Caco-2 (cell line): ENCODE results near the gene VAT1L. TPM values are rescaled to one million over a fixed set of nuclear protein-coding genes. Genes with fewer than 3 reads are reported as not detected.

Experiments
- BruUV-seq: library from RNA; stranded (reverse); fragments of 400-500 nt; replicated peaks from 2 replicates; lab custom pipeline; 2021; lab: Mats Ljungman, UMichigan
- CTCF ChIA-PET: fragments of 300-600 bp; sonication (Branson Sonifier 250); formaldehyde crosslinking; loops from one replicate; lab custom pipeline; 2022; ENCODE audit warnings: antibody characterized with exemption; lab: Charles Lee
- POLR2A ChIA-PET: fragments of 300-600 bp; sonication (Branson Sonifier 250); formaldehyde crosslinking; loops from one replicate; lab custom pipeline; 2022; ENCODE audit warnings: antibody characterized with exemption; lab: Charles Lee
- DNase-seq, 2 experiments: peaks; one replicate each; pipeline versions ENCODE4 v3.0.0 to v3.0.0-alpha.2; 2020 to 2022
- H3K27me3 ChIP-seq: replicated peaks from 2 replicates; pipeline ENCODE4 v1.6.0; 2011; ENCODE audit warnings: low read length; ENCODE audit not compliant: control insufficient read depth, insufficient read depth
- H3K36me3 ChIP-seq: 2 replicates; pipeline ENCODE4 v1.5.1; 2011; ENCODE audit warnings: low read length; ENCODE audit not compliant: control insufficient read depth, insufficient read depth
- H3K4me1 ChIP-seq: fragments of 250-450 bp; sonication (Bioruptor Pico); 2 replicates; pipeline ENCODE4 v1.5.1; 2020; ENCODE audit warnings: mild to moderate bottlenecking
- H3K4me3 ChIP-seq: 2 replicates; pipeline ENCODE4 v1.5.1; 2011; ENCODE audit warnings: low read depth, mild to moderate bottlenecking, control low read depth, low read length
- H3K9me3 ChIP-seq: fragments of 250-450 bp; sonication (Bioruptor Pico); 2 replicates; pipeline ENCODE4 v1.5.1; 2020; ENCODE audit warnings: mild to moderate bottlenecking, moderate library complexity
- H3K27ac Mint-ChIP-seq: one replicate; pipeline ENCODE4 v1.8.0; 2022; ENCODE audit warnings: mixed read lengths; ENCODE audit not compliant: unreplicated experiment
- H3K27me3 Mint-ChIP-seq: one replicate; pipeline ENCODE4 v1.8.0; 2022; ENCODE audit warnings: mixed read lengths; ENCODE audit not compliant: insufficient read depth, unreplicated experiment
- H3K36me3 Mint-ChIP-seq: one replicate; pipeline ENCODE4 v1.8.0; 2022; ENCODE audit warnings: mild to moderate bottlenecking, mixed read lengths; ENCODE audit not compliant: insufficient read depth, unreplicated experiment
- H3K4me1 Mint-ChIP-seq: one replicate; pipeline ENCODE4 v1.8.0; 2022; ENCODE audit warnings: low read depth, mixed read lengths; ENCODE audit not compliant: unreplicated experiment
- H3K4me3 Mint-ChIP-seq: one replicate; pipeline ENCODE4 v1.8.0; 2022; ENCODE audit warnings: mild to moderate bottlenecking, moderate library complexity, mixed read lengths; ENCODE audit not compliant: unreplicated experiment
- H3K9me3 Mint-ChIP-seq: one replicate; pipeline ENCODE4 v1.8.0; 2022; ENCODE audit warnings: mixed read lengths; ENCODE audit not compliant: unreplicated experiment
- intact Hi-C: fragments of 100-400 bp; cut with micrococcal nuclease; formaldehyde crosslinking; loops from one replicate; pipeline ENCODE4 v1.10.0; 2022; ENCODE audit not compliant: unreplicated experiment
- total RNA-seq: library from RNA; stranded (reverse); gene quantifications from 2 replicates; pipeline ENCODE4 v1.2.3, GENCODE V29; 2022
- TF ChIP-seq, protein P1 (sequence below), 2 experiments: fragments of 200-600 bp in 1 of 2; IDR thresholded peaks; 1 replicate in 1 of 2; 2 replicates in 1 of 2; pipeline versions ENCODE4 v1.5.1 to v1.8.0; 2011 to 2022; ENCODE audit warnings: antibody characterized with exemption in 1 of 2, control low read depth in 1 of 2, inconsistent platforms in 1 of 2, low read depth in 1 of 2, low read length in 1 of 2, mild to moderate bottlenecking in 1 of 2, moderate library complexity in 1 of 2; ENCODE audit not compliant: insufficient read depth in 1 of 2, severe bottlenecking in 1 of 2, unreplicated experiment in 1 of 2

VAT1L gene
- total RNA-seq, 1 experiment from 2014 or later = not detected

DNA sequence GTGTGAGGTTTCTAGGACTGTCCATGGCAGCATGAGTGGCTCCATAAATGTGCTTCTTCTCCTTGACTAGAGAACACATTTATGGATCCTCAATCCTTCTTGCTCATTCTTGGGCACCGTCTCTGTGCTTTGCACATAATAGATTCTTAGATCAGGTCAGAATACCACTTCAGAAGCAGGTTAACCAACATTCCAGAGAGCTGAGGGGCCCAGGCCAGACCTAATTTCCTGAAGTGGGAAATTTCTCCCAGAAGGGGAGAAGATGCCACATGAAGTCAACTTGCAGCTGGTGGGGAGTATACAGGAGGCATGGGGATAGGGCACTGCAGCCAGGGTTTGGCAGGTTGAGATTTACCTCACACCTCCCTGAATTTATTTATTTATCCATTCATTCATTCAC is 24.4 kb upstream of the VAT1L start:
- Histone ChIP-seq H3K27me3 (no peaks in the 10 kb centered on the region), H3K4me1 (no peaks in the 10 kb centered on the region), H3K4me3 (no peak overlapping the region), H3K36me3 (no peaks in the 10 kb centered on the region), H3K9me3 (no peaks in the 10 kb centered on the region)
- ChIA-PET CTCF (no interaction called here), POLR2A (no interaction called here)
- H3K27me3 Mint-ChIP-seq = peaks cover under 1% of the 10 kb centered on the region
- no peak overlapping the region for H3K4me3 Mint-ChIP-seq
- no peak overlapping the region for H3K27ac Mint-ChIP-seq
- H3K9me3 Mint-ChIP-seq = no peaks in the 10 kb centered on the region
- intact Hi-C loops = loop anchor here (5.0 kb wide), 1 partner anchor 87 kb away; no protein-coding TSS in a partner anchor
- H3K4me1 Mint-ChIP-seq = no peaks in the 10 kb centered on the region
- BruUV-seq = no TSS peak
- DNase-seq = no peak
- TF ChIP-seq, protein P1, sequence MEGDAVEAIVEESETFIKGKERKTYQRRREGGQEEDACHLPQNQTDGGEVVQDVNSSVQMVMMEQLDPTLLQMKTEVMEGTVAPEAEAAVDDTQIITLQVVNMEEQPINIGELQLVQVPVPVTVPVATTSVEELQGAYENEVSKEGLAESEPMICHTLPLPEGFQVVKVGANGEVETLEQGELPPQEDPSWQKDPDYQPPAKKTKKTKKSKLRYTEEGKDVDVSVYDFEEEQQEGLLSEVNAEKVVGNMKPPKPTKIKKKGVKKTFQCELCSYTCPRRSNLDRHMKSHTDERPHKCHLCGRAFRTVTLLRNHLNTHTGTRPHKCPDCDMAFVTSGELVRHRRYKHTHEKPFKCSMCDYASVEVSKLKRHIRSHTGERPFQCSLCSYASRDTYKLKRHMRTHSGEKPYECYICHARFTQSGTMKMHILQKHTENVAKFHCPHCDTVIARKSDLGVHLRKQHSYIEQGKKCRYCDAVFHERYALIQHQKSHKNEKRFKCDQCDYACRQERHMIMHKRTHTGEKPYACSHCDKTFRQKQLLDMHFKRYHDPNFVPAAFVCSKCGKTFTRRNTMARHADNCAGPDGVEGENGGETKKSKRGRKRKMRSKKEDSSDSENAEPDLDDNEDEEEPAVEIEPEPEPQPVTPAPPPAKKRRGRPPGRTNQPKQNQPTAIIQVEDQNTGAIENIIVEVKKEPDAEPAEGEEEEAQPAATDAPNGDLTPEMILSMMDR (IDR thresholded peaks at IDR 0.05; ENCODE audit: insufficient read depth in 1 of 2, low read depth in 1 of 2, low read length in 1 of 2, severe bottlenecking in 1 of 2, unreplicated experiment in 1 of 2) = no peak
- no peaks in the 10 kb centered on the region for H3K36me3 Mint-ChIP-seq

DNA sequence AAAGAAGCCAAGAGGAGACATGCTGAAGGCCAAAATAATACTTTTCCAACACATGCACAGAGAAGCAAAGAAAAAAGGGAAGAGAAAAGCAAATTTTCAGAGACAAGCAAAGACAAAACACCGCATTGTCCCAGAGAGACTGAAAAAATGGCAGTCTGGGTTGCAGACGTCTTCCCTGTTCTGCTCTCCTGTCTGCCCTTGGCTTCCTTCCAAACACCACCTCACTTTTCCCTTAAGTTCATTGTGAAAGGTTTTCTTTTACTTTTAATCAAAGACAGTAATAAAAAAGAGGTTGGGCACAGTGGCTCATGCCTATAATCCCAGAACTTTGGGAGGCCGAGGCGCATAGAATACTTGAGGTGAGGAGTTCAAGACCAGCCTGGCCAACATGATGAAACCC is 21.2 kb upstream of the VAT1L start:
- TF ChIP-seq, protein P1 (IDR thresholded peaks at IDR 0.05; ENCODE audit: insufficient read depth in 1 of 2, low read depth in 1 of 2, low read length in 1 of 2, severe bottlenecking in 1 of 2, unreplicated experiment in 1 of 2) = no peak
- ChIA-PET POLR2A (no interaction called here), CTCF (no interaction called here)
- H3K4me1 ChIP-seq = no peaks in the 10 kb centered on the region
- no peak overlapping the region for H3K4me3 ChIP-seq
- no peaks in the 10 kb centered on the region for H3K9me3 ChIP-seq
- no peaks in the 10 kb centered on the region for H3K27me3 ChIP-seq
- intact Hi-C loops = no loop called here
- BruUV-seq = no TSS peak
- Mint-ChIP-seq H3K36me3 (no peaks in the 10 kb centered on the region), H3K4me1 (no peaks in the 10 kb centered on the region), H3K4me3 (no peak overlapping the region), H3K9me3 (no peaks in the 10 kb centered on the region), H3K27me3 (peaks cover 4% of the 10 kb centered on the region), H3K27ac (no peak overlapping the region)
- DNase-seq = no peak
- no peaks in the 10 kb centered on the region for H3K36me3 ChIP-seq

DNA sequence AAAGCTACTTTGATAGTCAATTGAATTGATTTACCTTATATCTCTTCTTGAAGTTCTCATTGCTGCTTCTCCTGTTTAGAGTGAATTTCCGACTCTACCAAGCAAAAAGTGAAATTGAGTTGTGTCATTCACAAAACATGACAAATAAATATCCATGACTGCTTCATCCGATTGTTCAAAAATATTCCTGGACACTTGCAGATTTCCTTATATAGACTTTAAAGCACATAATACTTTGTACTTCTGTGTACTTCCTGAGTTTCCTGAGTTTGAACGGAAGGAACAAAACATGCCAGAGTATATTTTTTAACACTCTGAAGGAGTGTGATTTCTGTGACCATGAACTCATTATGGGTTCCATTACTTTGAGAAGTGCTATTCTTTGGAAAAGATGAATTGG is 20.5 kb upstream of the VAT1L start:
- BruUV-seq = no TSS peak
- Mint-ChIP-seq H3K4me1 (no peaks in the 10 kb centered on the region), H3K36me3 (no peaks in the 10 kb centered on the region), H3K9me3 (no peaks in the 10 kb centered on the region), H3K27me3 (peaks cover 4% of the 10 kb centered on the region), H3K27ac (no peak overlapping the region), H3K4me3 (no peak overlapping the region)
- H3K36me3 ChIP-seq = no peaks in the 10 kb centered on the region
- ChIA-PET POLR2A (no interaction called here), CTCF (no interaction called here)
- intact Hi-C loops = no loop called here
- H3K9me3 ChIP-seq = no peaks in the 10 kb centered on the region
- H3K4me3 ChIP-seq = no peak overlapping the region
- no peaks in the 10 kb centered on the region for H3K27me3 ChIP-seq
- H3K4me1 ChIP-seq = no peaks in the 10 kb centered on the region
- no peak for DNase-seq
- TF ChIP-seq, protein P1 (IDR thresholded peaks at IDR 0.05; ENCODE audit: insufficient read depth in 1 of 2, low read depth in 1 of 2, low read length in 1 of 2, severe bottlenecking in 1 of 2, unreplicated experiment in 1 of 2) = no peak
